Body of pancreas (tissue), 4 donors: Measurements from ENCODE around the gene HAAO. TPM values are rescaled to one million over a fixed set of nuclear protein-coding genes. Genes with fewer than 3 reads are reported as not detected.

Source experiments
- ATAC-seq: fragments of 150-250 bp; one replicate; pipeline ENCODE4 v1.9.1; 2016
- DNase-seq, 4 donors: peaks; one replicate each; pipeline ENCODE4 v3.0.0-alpha.2; 2019
- H3K27ac ChIP-seq, 4 donors: fragments of 200-600 bp; sonication (generic); 1 replicate in 3 of 4; 2 replicates in 1 of 4; pipeline versions ENCODE4 v1.5.1 to v1.6.1; 2016 to 2019; ENCODE audit warnings: mild to moderate bottlenecking in 1 of 4, mixed read lengths in 1 of 4, moderate library complexity in 1 of 4
- H3K27me3 ChIP-seq, 2 donors: fragments of 200-600 bp; sonication (generic); one replicate each; pipeline ENCODE4 v1.6.0; 2016; ENCODE audit warnings: mild to moderate bottlenecking in 1 of 2
- H3K36me3 ChIP-seq, 2 donors: fragments of 200-600 bp; sonication (generic); replicated peaks in 1 of 2; 2 replicates each; pipeline ENCODE4 v1.5.1; 2016; ENCODE audit warnings: low read depth in 2 of 2; ENCODE audit not compliant: insufficient read depth in 1 of 2
- H3K4me1 ChIP-seq: fragments of 200-600 bp; sonication (generic); one replicate; pipeline ENCODE4 v1.6.0; 2016
- H3K4me3 ChIP-seq, 2 donors: fragments of 200-600 bp; sonication (generic); 1 replicate in 1 of 2; 2 replicates in 1 of 2; pipeline ENCODE4 v1.5.1; 2016 to 2019
- H3K9me3 ChIP-seq, 3 donors: fragments of 200-600 bp; sonication (generic); 1 replicate in 2 of 3; 2 replicates in 1 of 3; pipeline ENCODE4 v1.5.1; 2016
- CTCF ChIP-seq, 7 experiments: fragments of 450-650 bp in 4 of 7; fragments of 200-600 bp in 3 of 7; sonication (generic) in 3 of 7; IDR thresholded peaks; one replicate each; pipeline ENCODE4 v1.5.1; 2016 to 2019; ENCODE audit warnings: antibody characterized with exemption in 7 of 7
- POLR2A ChIP-seq, 3 donors: fragments of 450-650 bp; IDR thresholded peaks; one replicate each; pipeline ENCODE4 v1.6.1; 2016; ENCODE audit warnings: antibody characterized with exemption in 3 of 3, mild to moderate bottlenecking in 2 of 3
- whole genome bisulfite sequencing, 2 donors: methylation state at CpG; one replicate each; pipeline ENCODE4 v1.1.5; 2017; 5-methylcytosine and 5-hydroxymethylcytosine counted together
- intact Hi-C: fragments of 100-400 bp; cut with DNase I; formaldehyde crosslinking; loops from one replicate; pipeline ENCODE4 v1.15.1; 2023
- total RNA-seq, 2 donors: library from RNA; depleted of rRNA; stranded (reverse); fragments of >200 nt; gene quantifications; one replicate each; pipeline ENCODE4 v1.1.0, GENCODE V29; 2016

HAAO gene
- total RNA-seq, 2 donors from 2014 or later = 30.3 to 30.9 TPM

- Histone ChIP-seq H3K36me3 (no peaks in the 10 kb centered on the region), H3K9me3 (no peaks in the 10 kb centered on the region), H3K4me1 (peaks cover 18% of the 10 kb centered on the region), H3K27me3 (no peaks in the 10 kb centered on the region), H3K4me3 (no peak overlapping the region), H3K27ac (peak overlapping the region; percentile 64 to 84 (median 72))
- DNase-seq (peak; percentile 19 to 38 (median 20)), ATAC-seq (peak; percentile 41)
- TF ChIP-seq POLR2A (IDR thresholded peaks at IDR 0.05) = no peak
- TF ChIP-seq CTCF (IDR thresholded peaks at IDR 0.05) = no peak
- 42 to 52% methylated on average over 2 of the region's 2 CpGs for WGBS, 2 donors
- intact Hi-C loops = no loop called here
Observed at GRCh38 chr2:42721898-42722297, 70.5 kb downstream of the HAAO start.

Other genes with a start within 250 kb of the HAAO start
- 10 to 100 TPM; 23.1 to 31.1 TPM for gene MTA3, start 224.0 kb downstream of the HAAO start, total RNA-seq
- 1 to 10 TPM; 4.7 to 6.9 TPM for gene OXER1, start 28.4 kb downstream of the HAAO start, total RNA-seq